Measurements from ENCODE around the gene GUCY1A2.
"Not testable (repeated sequence)": the region's sequence is repeated elsewhere in the genome, so short reads cannot be mapped to it uniquely, and the experiment has no call there.

Gene GUCY1A2

GRCh38 chr11:106939157-106939556 lies 79.1 kb downstream of the GUCY1A2 start:
- DNase-seq (ENCODE audit: low spot score) = no peak

- no peak for DNase-seq (ENCODE audit: low spot score)
These were observed 81.2 kb downstream of the GUCY1A2 start for GRCh38 chr11:106937111-106937510.

- no peak for DNase-seq (ENCODE audit: low spot score)
These were observed 93.0 kb downstream of the GUCY1A2 start for GRCh38 chr11:106925245-106925644.

- DNase-seq (ENCODE audit: low spot score) = no peak
These were observed 97.3 kb downstream of the GUCY1A2 start for GRCh38 chr11:106920899-106921509.

- peak; percentile 14 for DNase-seq (ENCODE audit: low spot score)
These were observed 100.3 kb downstream of the GUCY1A2 start for GRCh38 chr11:106917973-106918372.

- DNase-seq (ENCODE audit: low spot score) = no peak
These were observed 103.9 kb downstream of the GUCY1A2 start for GRCh38 chr11:106914409-106914808.

GRCh38 chr11:106913141-106913540 lies 105.1 kb downstream of the GUCY1A2 start:
- DNase-seq (ENCODE audit: low spot score) = no peak

GRCh38 chr11:106904826-106905225 lies 113.5 kb downstream of the GUCY1A2 start:
- DNase-seq (ENCODE audit: low spot score) = no peak

GRCh38 chr11:106889718-106890117 lies 128.6 kb downstream of the GUCY1A2 start:
- no peak for DNase-seq (ENCODE audit: low spot score)

- no peak for DNase-seq (ENCODE audit: low spot score)
These were observed 129.9 kb downstream of the GUCY1A2 start for GRCh38 chr11:106888386-106888785.

- not testable (repeated sequence) for DNase-seq (ENCODE audit: low spot score)
These were observed 134.6 kb downstream of the GUCY1A2 start for GRCh38 chr11:106883693-106884092.

- no peak for DNase-seq (ENCODE audit: low spot score)
These were observed 138.3 kb downstream of the GUCY1A2 start for GRCh38 chr11:106879832-106880546.

GRCh38 chr11:106879029-106879428 lies 139.2 kb downstream of the GUCY1A2 start:
- DNase-seq (ENCODE audit: low spot score) = no peak

GRCh38 chr11:106875013-106875412 lies 143.3 kb downstream of the GUCY1A2 start:
- DNase-seq (ENCODE audit: low spot score) = no peak

GRCh38 chr11:106872246-106872645 lies 146.0 kb downstream of the GUCY1A2 start:
- DNase-seq (ENCODE audit: low spot score) = no peak

GRCh38 chr11:106858200-106858599 lies 160.1 kb downstream of the GUCY1A2 start:
- no peak for DNase-seq (ENCODE audit: low spot score)

GRCh38 chr11:106856566-106856965 lies 161.7 kb downstream of the GUCY1A2 start:
- no peak for DNase-seq (ENCODE audit: low spot score)

- no peak for DNase-seq (ENCODE audit: low spot score)
These were observed 163.8 kb downstream of the GUCY1A2 start for GRCh38 chr11:106854429-106854828.

GRCh38 chr11:106853850-106854401 lies 164.3 kb downstream of the GUCY1A2 start:
- DNase-seq (ENCODE audit: low spot score) = no peak

GRCh38 chr11:106852779-106853178 lies 165.5 kb downstream of the GUCY1A2 start:
- no peak for DNase-seq (ENCODE audit: low spot score)

GRCh38 chr11:106848526-106848925 lies 169.8 kb downstream of the GUCY1A2 start:
- DNase-seq (ENCODE audit: low spot score) = no peak

GRCh38 chr11:106842134-106842533 lies 176.1 kb downstream of the GUCY1A2 start:
- DNase-seq (ENCODE audit: low spot score) = no peak

GRCh38 chr11:106840947-106841346 lies 177.3 kb downstream of the GUCY1A2 start:
- no peak for DNase-seq (ENCODE audit: low spot score)
